Upper lobe of left lung (tissue), 6 donors: Measurements from ENCODE around the gene CENPP. TPM values are rescaled to one million over a fixed set of nuclear protein-coding genes. Genes with fewer than 3 reads are reported as not detected.

Experiments
- ATAC-seq, 2 donors: fragments of 200-7000 bp; cut with Tn5 transposase; one replicate each; pipeline ENCODE4 v1.9.1; 2022; ENCODE audit warnings: mild to moderate bottlenecking in 2 of 2, moderate library complexity in 2 of 2; ENCODE audit not compliant: low FRiP score in 2 of 2
- DNase-seq, 2 donors: peaks; one replicate each; pipeline ENCODE4 v3.0.0-alpha.2; 2019 to 2020
- H3K27ac ChIP-seq, 4 donors: fragments of 200-600 bp; sonication (generic); one replicate each; pipeline ENCODE4 v1.5.1; 2016 to 2019
- H3K27me3 ChIP-seq, 4 donors: fragments of 200-600 bp; sonication (generic); one replicate each; pipeline ENCODE4 v1.5.1; 2017 to 2019
- H3K36me3 ChIP-seq, 4 donors: fragments of 200-600 bp; sonication (generic); one replicate each; pipeline ENCODE4 v1.5.1; 2016 to 2019
- H3K4me1 ChIP-seq, 4 donors: fragments of 200-600 bp; sonication (generic); one replicate each; pipeline ENCODE4 v1.5.1; 2018 to 2019
- H3K4me3 ChIP-seq, 4 donors: fragments of 200-600 bp; sonication (generic); one replicate each; pipeline ENCODE4 v1.5.1; 2017 to 2019; ENCODE audit warnings: mild to moderate bottlenecking in 2 of 4, moderate library complexity in 1 of 4
- H3K9me3 ChIP-seq, 4 donors: fragments of 200-600 bp; sonication (generic); one replicate each; pipeline ENCODE4 v1.5.1; 2018 to 2019
- EP300 ChIP-seq, 4 donors: sonication (generic); formaldehyde crosslinking; IDR thresholded peaks; one replicate each; pipeline ENCODE4 v1.5.1; 2017; ENCODE audit warnings: antibody characterized with exemption in 4 of 4, control low read depth in 2 of 4
- POLR2A ChIP-seq, 4 donors: fragments of 450-650 bp; IDR thresholded peaks; one replicate each; pipeline ENCODE4 v1.5.1; 2016 to 2017; ENCODE audit warnings: antibody characterized with exemption in 4 of 4, mild to moderate bottlenecking in 2 of 4
- POLR2AphosphoS5 ChIP-seq, 2 donors: sonication (generic); formaldehyde crosslinking; IDR thresholded peaks; one replicate each; pipeline ENCODE4 v1.5.1; 2017; ENCODE audit warnings: antibody characterized with exemption in 2 of 2
- WGBS, 2 donors: methylation state at CpG; one replicate each; pipeline ENCODE4 v1.1.5; 2017 to 2018; 5-methylcytosine and 5-hydroxymethylcytosine counted together
- total RNA-seq, 6 donors: library from RNA; depleted of rRNA in 4 of 6; stranded (reverse); fragments of >200 nt in 4 of 6; gene quantifications; one replicate each; pipeline versions ENCODE4 v1.1.0 to v1.2.1, GENCODE V29; 2016 to 2021
- TF ChIP-seq, protein P1 (sequence below), 6 experiments: fragments of 450-650 bp in 4 of 6; fragments of 200-600 bp in 2 of 6; sonication (generic) in 2 of 6; IDR thresholded peaks; one replicate each; pipeline ENCODE4 v1.5.1; 2016 to 2019; ENCODE audit warnings: antibody characterized with exemption in 6 of 6
- donor health status: DM: no; HTN: no; CAD: no; lungs with moderate emphysema.
- donor health status: DM: no; HTN: yes; CAD: no; lungs with severe emphysema.

Gene CENPP
- total RNA-seq, 6 donors from 2014 or later: 2.9 to 17.8 (median 4.9) TPM

DNA sequence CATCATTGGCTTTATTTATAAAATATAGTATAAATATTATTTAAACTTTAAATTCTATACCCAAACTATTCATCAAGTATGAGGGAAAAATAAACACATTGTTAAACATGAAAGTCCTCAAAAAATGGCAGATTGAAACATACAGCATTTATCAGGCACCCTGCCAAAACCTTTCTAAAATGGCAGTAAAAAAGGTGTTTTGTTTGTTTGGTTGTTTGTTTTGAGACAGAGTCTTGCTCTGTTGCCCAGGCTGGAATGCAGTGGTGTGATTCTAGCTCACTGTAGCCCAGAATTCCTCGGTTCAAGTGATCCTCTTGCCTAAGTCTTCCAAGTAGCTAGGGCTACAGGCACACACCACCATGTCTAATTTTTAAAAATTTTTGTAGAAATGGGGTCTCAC lies 270.2 kb downstream of the CENPP start:
- ATAC-seq (no peak), DNase-seq (no peak)
- 69 to 91% methylated on average over 1 of the region's 1 CpG for WGBS, 2 donors
- H3K4me3 ChIP-seq: no peak overlapping the region
- no peaks in the 10 kb centered on the region for H3K27me3 ChIP-seq
- TF ChIP-seq EP300 (IDR thresholded peaks at IDR 0.05) (no peak), POLR2AphosphoS5 (IDR thresholded peaks at IDR 0.05) (no peak)
- H3K36me3 ChIP-seq: no peaks in the 10 kb centered on the region
- no peaks in the 10 kb centered on the region for H3K9me3 ChIP-seq
- H3K27ac ChIP-seq: no peak overlapping the region
- peaks cover 0 to 11% (median 6%) of the 10 kb centered on the region in 4 donors for H3K4me1 ChIP-seq

DNA sequence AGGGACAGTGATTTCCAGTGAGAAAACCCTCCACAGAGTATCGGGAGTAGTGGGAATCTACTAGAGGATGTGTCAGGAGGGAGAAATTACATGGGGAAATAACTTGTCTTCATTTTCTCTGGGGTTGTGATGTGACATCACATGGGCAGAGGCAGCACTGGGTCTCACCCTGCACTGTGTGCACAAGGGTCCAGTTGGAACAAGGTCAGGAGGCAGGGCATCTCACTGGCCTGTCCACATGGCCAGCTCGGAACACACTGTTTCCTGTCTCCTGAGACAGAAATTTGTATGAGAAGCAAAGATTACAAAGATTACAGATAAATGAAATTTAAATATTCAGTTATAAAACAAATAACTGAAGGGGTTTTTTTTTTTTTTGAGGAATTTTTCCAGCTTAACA lies 272.6 kb downstream of the CENPP start:
- H3K27me3 ChIP-seq: no peaks in the 10 kb centered on the region
- no peak overlapping the region for H3K4me3 ChIP-seq
- H3K9me3 ChIP-seq: no peaks in the 10 kb centered on the region
- 62 to 69% methylated on average over 2 of the region's 2 CpGs for WGBS, 2 donors
- TF ChIP-seq EP300 (IDR thresholded peaks at IDR 0.05) (no peak), POLR2A (IDR thresholded peaks at IDR 0.05) (no peak), POLR2AphosphoS5 (IDR thresholded peaks at IDR 0.05) (no peak)
- TF ChIP-seq, protein P1, sequence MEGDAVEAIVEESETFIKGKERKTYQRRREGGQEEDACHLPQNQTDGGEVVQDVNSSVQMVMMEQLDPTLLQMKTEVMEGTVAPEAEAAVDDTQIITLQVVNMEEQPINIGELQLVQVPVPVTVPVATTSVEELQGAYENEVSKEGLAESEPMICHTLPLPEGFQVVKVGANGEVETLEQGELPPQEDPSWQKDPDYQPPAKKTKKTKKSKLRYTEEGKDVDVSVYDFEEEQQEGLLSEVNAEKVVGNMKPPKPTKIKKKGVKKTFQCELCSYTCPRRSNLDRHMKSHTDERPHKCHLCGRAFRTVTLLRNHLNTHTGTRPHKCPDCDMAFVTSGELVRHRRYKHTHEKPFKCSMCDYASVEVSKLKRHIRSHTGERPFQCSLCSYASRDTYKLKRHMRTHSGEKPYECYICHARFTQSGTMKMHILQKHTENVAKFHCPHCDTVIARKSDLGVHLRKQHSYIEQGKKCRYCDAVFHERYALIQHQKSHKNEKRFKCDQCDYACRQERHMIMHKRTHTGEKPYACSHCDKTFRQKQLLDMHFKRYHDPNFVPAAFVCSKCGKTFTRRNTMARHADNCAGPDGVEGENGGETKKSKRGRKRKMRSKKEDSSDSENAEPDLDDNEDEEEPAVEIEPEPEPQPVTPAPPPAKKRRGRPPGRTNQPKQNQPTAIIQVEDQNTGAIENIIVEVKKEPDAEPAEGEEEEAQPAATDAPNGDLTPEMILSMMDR (IDR thresholded peaks at IDR 0.05): no peak
- no peak for DNase-seq
- H3K27ac ChIP-seq: peak overlapping the region in 3 of 4 donors; percentile 24 to 63 (median 49)
- ATAC-seq: no peak
- H3K4me1 ChIP-seq: peaks cover 0 to 13% (median 3%) of the 10 kb centered on the region in 4 donors
- no peaks in the 10 kb centered on the region for H3K36me3 ChIP-seq

GRCh38 chr9:92599938-92600461 lies 274.2 kb downstream of the CENPP start:
- Histone ChIP-seq H3K27me3 (no peaks in the 10 kb centered on the region), H3K27ac (peak overlapping the region in 2 of 4 donors; percentile 24 to 39), H3K9me3 (no peaks in the 10 kb centered on the region), H3K36me3 (no peaks in the 10 kb centered on the region), H3K4me1 (peaks cover 0 to 13% (median 0%) of the 10 kb centered on the region in 4 donors), H3K4me3 (no peak overlapping the region)
- no peak for ATAC-seq
- DNase-seq: no peak
- 64 to 74% methylated on average over 4 of the region's 4 CpGs for WGBS, 2 donors
- TF ChIP-seq, protein P1 (IDR thresholded peaks at IDR 0.05): no peak
- TF ChIP-seq POLR2AphosphoS5 (IDR thresholded peaks at IDR 0.05): no peak
- no peak for TF ChIP-seq POLR2A (IDR thresholded peaks at IDR 0.05)
- no peak for TF ChIP-seq EP300 (IDR thresholded peaks at IDR 0.05)

- Histone ChIP-seq H3K36me3 (no peaks in the 10 kb centered on the region), H3K4me1 (peaks cover 0 to 13% (median 0%) of the 10 kb centered on the region in 4 donors), H3K4me3 (no peak overlapping the region), H3K27ac (peak overlapping the region in 3 of 4 donors; percentile 36 to 41 (median 37)), H3K9me3 (no peaks in the 10 kb centered on the region), H3K27me3 (no peaks in the 10 kb centered on the region)
- DNase-seq: no peak
- ATAC-seq: peak in 1 of 2 donors; percentile 82
- TF ChIP-seq POLR2AphosphoS5 (IDR thresholded peaks at IDR 0.05) (no peak), POLR2A (IDR thresholded peaks at IDR 0.05) (no peak), EP300 (IDR thresholded peaks at IDR 0.05) (no peak)
- TF ChIP-seq, protein P1 (IDR thresholded peaks at IDR 0.05): no peak
- WGBS, 2 donors: 71 to 81% methylated on average over 11 to 12 of the region's 12 CpGs
These were observed 274.9 kb downstream of the CENPP start for GRCh38 chr9:92600462-92601261.

DNA sequence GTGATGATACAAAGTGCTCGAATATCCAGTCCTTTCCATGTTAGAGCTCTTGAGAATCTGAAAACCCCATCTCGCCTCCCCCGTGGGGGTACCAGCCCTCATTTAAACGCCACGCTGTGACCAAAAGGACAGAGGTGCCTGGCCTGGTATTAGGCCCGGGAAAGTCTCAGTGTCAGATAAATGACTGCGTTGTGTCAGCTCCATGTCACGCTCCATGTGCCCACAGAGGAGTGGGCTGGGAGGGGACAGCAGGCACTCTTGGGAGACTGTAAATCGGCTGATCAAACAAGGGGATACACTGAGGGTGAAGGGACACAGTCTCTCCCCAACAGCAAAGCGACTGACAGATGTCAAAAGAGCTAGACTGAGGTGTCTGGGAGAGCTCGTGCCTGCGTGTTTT lies 275.7 kb downstream of the CENPP start:
- WGBS, 2 donors: 85 to 86% methylated on average over 11 to 12 of the region's 12 CpGs
- H3K36me3 ChIP-seq: no peaks in the 10 kb centered on the region
- H3K4me1 ChIP-seq: peaks cover 0 to 13% (median 0%) of the 10 kb centered on the region in 4 donors
- H3K4me3 ChIP-seq: no peak overlapping the region
- DNase-seq (no peak), ATAC-seq (no peak)
- no peak for TF ChIP-seq POLR2A (IDR thresholded peaks at IDR 0.05)
- TF ChIP-seq EP300 (IDR thresholded peaks at IDR 0.05): no peak
- no peaks in the 10 kb centered on the region for H3K9me3 ChIP-seq
- H3K27me3 ChIP-seq: no peaks in the 10 kb centered on the region
- H3K27ac ChIP-seq: peak overlapping the region in 3 of 4 donors; percentile 36 to 41 (median 37)
